Measurements from ENCODE around the gene PLA2G4F. TPM values are rescaled to one million over a fixed set of nuclear protein-coding genes. Genes with fewer than 3 reads are reported as not detected.
A peak's percentile ranks its signal among the peaks of the same experiment; 100 is the strongest.

Gene PLA2G4F
- total RNA-seq, 1 experiment from 2014 or later: 0.05 TPM

DNA sequence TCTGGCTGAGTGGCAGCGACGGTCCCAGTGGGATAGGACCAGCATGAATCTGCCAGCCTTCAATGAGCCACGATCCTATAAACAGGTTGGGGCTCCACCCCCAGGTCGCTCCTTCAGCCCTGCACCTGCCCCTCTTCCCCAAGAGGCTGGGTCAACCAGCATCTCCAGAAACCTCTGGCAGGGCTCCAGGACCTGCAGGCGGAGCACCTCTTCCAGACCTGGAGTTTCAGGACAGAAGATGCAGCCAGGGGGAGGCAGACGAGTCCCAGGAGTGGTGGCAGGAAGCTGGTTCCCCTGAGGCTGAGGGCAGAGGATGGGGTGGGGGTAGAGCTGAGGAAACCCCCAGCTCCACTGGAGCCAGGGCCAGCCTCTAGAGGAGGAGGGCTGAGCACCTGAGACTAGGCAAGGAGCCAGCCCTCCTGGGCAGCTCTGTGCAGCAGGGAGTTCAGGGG is 61.9 kb downstream of the PLA2G4F start, which contains the start of gene PLA2G4D:
TSS of gene PLA2G4D (minus strand) at position 51 of the 452 bp plus-strand sequence. CDS start 103 bp downstream, outside the sequence.
- no peaks in the 10 kb centered on the region for H4K20me1 ChIP-seq (ENCODE audit: insufficient read depth)
- H2AFZ ChIP-seq (ENCODE audit: low read depth, low read length, poor library complexity, severe bottlenecking): peak within 1 kb of the TSS; percentile 66
- no peaks in the 10 kb centered on the region for H3K27me3 ChIP-seq (ENCODE audit: insufficient read depth, low read length)
- ATAC-seq (peak; percentile 47), DNase-seq (ENCODE audit: low read depth, low spot score) (no peak)
- H3K36me3 ChIP-seq (ENCODE audit: control insufficient read depth in 1 of 2, insufficient read depth in 2 of 2, low read length in 2 of 2): no peaks in the 10 kb centered on the region
- ChIA-PET POLR2A (no interaction called here), RAD21 (ENCODE audit: low non-redundant PET in 1 of 2, low total read pairs in 2 of 2, uncharacterized antibody in 2 of 2, unreplicated experiment in 2 of 2) (no interaction called here), CTCF (interaction anchor here (1.7 to 2.9 kb wide), 2 partner anchors 10 to 43 kb away, joined by 4 to 14 read pairs; no protein-coding TSS in a partner anchor)
- peak within 1 kb of the TSS; percentile 22 for H3K4me2 ChIP-seq (ENCODE audit: low read length)
- BruUV-seq (replicated peaks): no TSS peak
- no peaks in the 10 kb centered on the region for H3K9me3 ChIP-seq (ENCODE audit: control insufficient read depth in 1 of 2, insufficient read depth in 1 of 2, low read depth in 1 of 2, low read length in 2 of 2)
- TF ChIP-seq, protein P1, sequence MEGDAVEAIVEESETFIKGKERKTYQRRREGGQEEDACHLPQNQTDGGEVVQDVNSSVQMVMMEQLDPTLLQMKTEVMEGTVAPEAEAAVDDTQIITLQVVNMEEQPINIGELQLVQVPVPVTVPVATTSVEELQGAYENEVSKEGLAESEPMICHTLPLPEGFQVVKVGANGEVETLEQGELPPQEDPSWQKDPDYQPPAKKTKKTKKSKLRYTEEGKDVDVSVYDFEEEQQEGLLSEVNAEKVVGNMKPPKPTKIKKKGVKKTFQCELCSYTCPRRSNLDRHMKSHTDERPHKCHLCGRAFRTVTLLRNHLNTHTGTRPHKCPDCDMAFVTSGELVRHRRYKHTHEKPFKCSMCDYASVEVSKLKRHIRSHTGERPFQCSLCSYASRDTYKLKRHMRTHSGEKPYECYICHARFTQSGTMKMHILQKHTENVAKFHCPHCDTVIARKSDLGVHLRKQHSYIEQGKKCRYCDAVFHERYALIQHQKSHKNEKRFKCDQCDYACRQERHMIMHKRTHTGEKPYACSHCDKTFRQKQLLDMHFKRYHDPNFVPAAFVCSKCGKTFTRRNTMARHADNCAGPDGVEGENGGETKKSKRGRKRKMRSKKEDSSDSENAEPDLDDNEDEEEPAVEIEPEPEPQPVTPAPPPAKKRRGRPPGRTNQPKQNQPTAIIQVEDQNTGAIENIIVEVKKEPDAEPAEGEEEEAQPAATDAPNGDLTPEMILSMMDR (IDR thresholded peaks at IDR 0.05 in 2 of 3, conservative IDR thresholded peaks at IDR 0.05 in 1 of 3; ENCODE audit: borderline replicate concordance in 1 of 3, insufficient read depth in 1 of 3, low read depth in 2 of 3, low read length in 2 of 3): peak in 2 of 3 experiments; percentile 25 to 45; a peak in 2 of 6 replicates
- TF ChIP-seq POLR2AphosphoS5 (IDR thresholded peaks at IDR 0.05; ENCODE audit: low read depth, low read length) (no peak), JUND (IDR thresholded peaks at IDR 0.05) (no peak), REST (IDR thresholded peaks at IDR 0.05; ENCODE audit: low read depth) (no peak), SP1 (IDR thresholded peaks at IDR 0.05; ENCODE audit: low read depth) (no peak)
- H3K9ac ChIP-seq (ENCODE audit: low read length): no peak within 1 kb of the TSS
- no peaks in the 10 kb centered on the region for H3K9me2 ChIP-seq (ENCODE audit: insufficient read depth)
- H3K79me2 ChIP-seq (ENCODE audit: insufficient read depth, low read length): no peaks in the 10 kb centered on the region
- no peak within 1 kb of the TSS for H3K4me3 ChIP-seq (replicated peaks in 1 of 2; ENCODE audit: low read depth in 1 of 2, low read length in 2 of 2)
- H3K4me1 ChIP-seq (ENCODE audit: control insufficient read depth in 1 of 2, insufficient read depth in 2 of 2, low read length in 2 of 2): peaks cover 11 to 38% of the 10 kb centered on the region in 2 experiments
- intact Hi-C loops (cut with micrococcal nuclease): no loop called here
- H3K27ac ChIP-seq (ENCODE audit: low read depth, low read length): no peak within 1 kb of the TSS

Data from HCT116 (cell line).